Ectodermal cell (in vitro differentiated cells): ENCODE results near the gene INTS4.
"Not testable (repeated sequence)": the region's sequence is repeated elsewhere in the genome, so short reads cannot be mapped to it uniquely, and the experiment has no call there.

Experiments used
- H3K27ac ChIP-seq: 2 replicates; pipeline ENCODE4 v1.7.0; 2013; ENCODE audit warnings: mild to moderate bottlenecking, low read depth, low read length; ENCODE audit not compliant: insufficient read depth, poor library complexity, severe bottlenecking
- H3K27me3 ChIP-seq: 2 replicates; pipeline ENCODE4 v1.7.0; 2013; ENCODE audit warnings: mild to moderate bottlenecking, low read length; ENCODE audit not compliant: insufficient read depth, control insufficient read depth, poor library complexity, severe bottlenecking
- H3K36me3 ChIP-seq: one replicate; pipeline ENCODE4 v1.7.0; 2013; ENCODE audit warnings: low read length; ENCODE audit not compliant: control insufficient read depth, insufficient read depth
- H3K4me1 ChIP-seq: one replicate; pipeline ENCODE4 v1.7.0; 2013; ENCODE audit warnings: low read length; ENCODE audit not compliant: control insufficient read depth, insufficient read depth
- H3K4me3 ChIP-seq: 2 replicates; pipeline ENCODE4 v1.7.0; 2013; ENCODE audit warnings: low read depth, low read length, control low read depth; ENCODE audit not compliant: insufficient read depth
- H3K9me3 ChIP-seq: 2 replicates; pipeline ENCODE4 v1.7.0; 2013; ENCODE audit warnings: mild to moderate bottlenecking, low read length, moderate library complexity; ENCODE audit not compliant: control insufficient read depth
- whole genome bisulfite sequencing, 2 experiments: methylation state at CpG; one replicate each; pipeline ENCODE4 v1.1.7; 2013; ENCODE audit warnings: missing lambda C conversion rate in 2 of 2; 5-methylcytosine and 5-hydroxymethylcytosine counted together

Gene INTS4

GRCh38 chr11:77883775-77884174 is 110.7 kb downstream of the INTS4 start:
- H3K27me3 ChIP-seq: no peaks in the 10 kb centered on the region
- no peaks in the 10 kb centered on the region for H3K9me3 ChIP-seq
- peaks cover 18% of the 10 kb centered on the region for H3K36me3 ChIP-seq
- WGBS, 2 experiments: 96 to 97% methylated on average over 5 of the region's 5 CpGs
- no peak overlapping the region for H3K27ac ChIP-seq
- no peaks in the 10 kb centered on the region for H3K4me1 ChIP-seq
- H3K4me3 ChIP-seq: no peak overlapping the region

- Histone ChIP-seq H3K27me3 (no peaks in the 10 kb centered on the region), H3K36me3 (peaks cover 18% of the 10 kb centered on the region), H3K4me1 (no peaks in the 10 kb centered on the region), H3K9me3 (no peaks in the 10 kb centered on the region), H3K4me3 (no peak overlapping the region), H3K27ac (no peak overlapping the region)
- 92 to 93% methylated on average over 3 of the region's 3 CpGs for WGBS, 2 experiments
Measured at GRCh38 chr11:77882396-77882795, 112.1 kb downstream of the INTS4 start.

DNA sequence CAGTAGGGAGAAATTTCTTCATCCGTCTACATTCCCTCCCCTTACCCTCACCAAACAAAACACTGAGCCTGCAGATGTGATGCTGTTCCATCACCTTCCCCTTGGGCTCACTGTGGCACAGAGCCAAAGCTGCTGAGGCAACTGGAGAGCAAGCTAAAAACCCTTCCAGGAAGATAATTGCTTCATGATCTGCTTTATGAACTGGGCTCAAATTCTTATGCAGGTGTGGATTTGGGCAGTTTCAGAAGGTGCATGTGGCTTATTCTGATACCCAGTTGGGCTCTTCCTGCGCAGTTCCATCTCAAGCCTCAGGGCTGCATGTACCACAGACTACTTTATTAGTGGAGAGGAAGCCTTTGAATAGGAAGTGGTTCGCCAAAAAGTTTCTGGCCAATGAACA is 115.2 kb downstream of the INTS4 start:
- 93 to 95% methylated on average over 3 of the region's 3 CpGs for WGBS, 2 experiments
- H3K36me3 ChIP-seq: peaks cover 14% of the 10 kb centered on the region
- no peaks in the 10 kb centered on the region for H3K9me3 ChIP-seq
- H3K27ac ChIP-seq: no peak overlapping the region
- H3K27me3 ChIP-seq: no peaks in the 10 kb centered on the region
- H3K4me1 ChIP-seq: no peaks in the 10 kb centered on the region
- no peak overlapping the region for H3K4me3 ChIP-seq

- not testable (repeated sequence) for H3K4me1 ChIP-seq, H3K27ac ChIP-seq, H3K27me3 ChIP-seq, H3K4me3 ChIP-seq, H3K9me3 ChIP-seq
- WGBS, 2 experiments: 92 to 96% methylated on average over 4 of the region's 4 CpGs
- peaks cover 14% of the 10 kb centered on the region for H3K36me3 ChIP-seq
Measured at GRCh38 chr11:77878247-77878646, 116.2 kb downstream of the INTS4 start.

DNA sequence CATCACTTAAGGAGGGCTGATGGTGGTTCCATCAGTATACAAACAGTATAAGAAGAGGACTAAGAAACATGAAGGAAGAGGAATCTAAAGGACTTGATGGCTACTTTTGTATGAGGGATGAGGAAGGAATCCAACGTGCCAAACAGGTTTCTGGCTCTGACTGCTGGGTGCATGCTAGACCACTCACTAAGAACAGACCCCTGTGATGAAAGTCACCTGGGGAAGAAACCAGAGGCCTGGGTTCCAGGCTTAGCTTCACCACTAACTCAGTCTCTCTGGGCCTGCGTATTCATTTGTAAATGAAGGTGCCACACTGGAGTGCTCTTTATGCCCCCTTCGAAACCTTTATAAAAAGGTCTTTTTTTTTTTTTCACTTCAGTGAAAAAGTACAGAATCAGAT is 118.4 kb downstream of the INTS4 start:
- Histone ChIP-seq H3K4me1 (no peaks in the 10 kb centered on the region), H3K9me3 (no peaks in the 10 kb centered on the region), H3K4me3 (no peak overlapping the region), H3K27me3 (no peaks in the 10 kb centered on the region), H3K36me3 (peaks cover 8% of the 10 kb centered on the region), H3K27ac (no peak overlapping the region)
- WGBS, 2 experiments: 62 to 65% methylated on average over 3 of the region's 3 CpGs

GRCh38 chr11:77874206-77874605 is 120.3 kb downstream of the INTS4 start:
- 96 to 100% methylated on average over 3 of the region's 3 CpGs for WGBS, 2 experiments
- Histone ChIP-seq H3K4me1 (no peaks in the 10 kb centered on the region), H3K36me3 (peaks cover 3% of the 10 kb centered on the region), H3K4me3 (no peak overlapping the region), H3K9me3 (no peaks in the 10 kb centered on the region), H3K27ac (no peak overlapping the region), H3K27me3 (no peaks in the 10 kb centered on the region)

DNA sequence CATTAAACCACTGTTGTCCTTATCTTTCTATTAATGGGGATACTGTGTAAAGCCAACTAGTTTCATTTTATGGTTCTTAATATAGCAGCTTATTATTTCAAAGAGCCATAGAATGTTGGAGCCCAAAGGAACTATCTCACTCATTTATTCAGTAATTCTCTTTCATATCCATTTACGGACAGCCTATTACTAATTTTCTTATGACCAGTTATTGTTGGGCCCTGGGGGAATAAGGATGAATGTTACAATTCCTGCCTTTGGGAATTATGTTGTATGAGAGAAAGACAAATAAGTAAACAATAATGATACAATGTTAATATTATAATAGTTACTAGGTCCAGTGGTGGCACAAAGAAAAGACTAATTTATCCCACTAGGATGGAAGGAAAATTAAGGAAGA is 121.1 kb downstream of the INTS4 start:
- Histone ChIP-seq H3K27me3 (no peaks in the 10 kb centered on the region), H3K27ac (no peak overlapping the region), H3K36me3 (no peaks in the 10 kb centered on the region), H3K4me3 (no peak overlapping the region), H3K4me1 (no peaks in the 10 kb centered on the region), H3K9me3 (no peaks in the 10 kb centered on the region)
- no CpG with 5 or more reads among the region's 1 CpG for WGBS, 2 experiments

- 95 to 96% methylated on average over 3 of the region's 3 CpGs for WGBS, 2 experiments
- H3K4me3 ChIP-seq: no peak overlapping the region
- no peaks in the 10 kb centered on the region for H3K36me3 ChIP-seq
- no peaks in the 10 kb centered on the region for H3K9me3 ChIP-seq
- no peak overlapping the region for H3K27ac ChIP-seq
- H3K27me3 ChIP-seq: no peaks in the 10 kb centered on the region
- no peaks in the 10 kb centered on the region for H3K4me1 ChIP-seq
Measured at GRCh38 chr11:77871855-77872254, 122.6 kb downstream of the INTS4 start.

DNA sequence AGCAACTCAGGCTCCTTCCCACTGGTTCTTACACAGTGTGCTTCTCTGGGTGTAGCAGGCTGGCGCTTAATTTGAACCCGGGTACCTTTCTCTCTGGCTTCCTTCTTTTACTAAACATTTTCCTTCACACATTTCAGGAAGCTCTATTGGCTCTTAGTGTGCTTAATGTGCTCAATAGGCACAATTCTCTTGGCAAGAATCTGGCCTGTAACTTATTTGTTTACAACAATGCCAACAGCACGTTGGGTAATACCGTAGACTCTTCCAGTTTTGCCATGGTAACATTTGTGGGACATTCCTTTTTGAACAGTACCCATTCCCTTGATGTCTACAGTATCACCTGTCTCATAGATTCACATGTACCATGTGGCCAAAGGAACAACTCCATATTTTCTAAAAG is 125.7 kb downstream of the INTS4 start:
- 96 to 99% methylated on average over 4 of the region's 4 CpGs for WGBS, 2 experiments
- Histone ChIP-seq H3K9me3 (no peaks in the 10 kb centered on the region), H3K27me3 (no peaks in the 10 kb centered on the region), H3K4me1 (no peaks in the 10 kb centered on the region), H3K27ac (no peak overlapping the region), H3K36me3 (no peaks in the 10 kb centered on the region), H3K4me3 (no peak overlapping the region)

DNA sequence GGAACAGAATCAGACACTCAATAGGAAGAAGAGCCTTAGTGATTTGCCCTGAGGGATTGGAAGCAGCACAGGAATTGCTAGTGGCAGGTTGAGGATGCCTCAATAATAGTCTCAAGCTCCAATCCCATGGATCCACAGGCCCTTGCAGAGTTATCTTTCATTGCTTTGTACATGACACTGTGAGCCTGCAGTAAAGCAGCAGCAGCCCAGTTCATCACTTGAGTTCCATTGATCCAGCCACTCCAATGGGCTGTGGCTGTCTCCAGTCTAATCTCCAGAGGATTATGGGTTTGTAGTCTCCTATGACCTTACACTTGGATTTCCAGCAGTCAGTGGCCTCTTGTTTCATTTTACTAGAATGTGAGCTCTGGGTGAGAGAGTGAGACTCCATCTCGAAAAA is 128.1 kb downstream of the INTS4 start:
- H3K4me3 ChIP-seq: no peak overlapping the region
- WGBS, 2 experiments: no CpG with 5 or more reads among the region's 1 CpG
- H3K27me3 ChIP-seq: no peaks in the 10 kb centered on the region
- no peaks in the 10 kb centered on the region for H3K4me1 ChIP-seq
- H3K27ac ChIP-seq: no peak overlapping the region
- H3K36me3 ChIP-seq: no peaks in the 10 kb centered on the region
- H3K9me3 ChIP-seq: no peaks in the 10 kb centered on the region

GRCh38 chr11:77865805-77866204 is 128.7 kb downstream of the INTS4 start:
- 81 to 100% methylated on average over 1 of the region's 1 CpG for WGBS, 2 experiments
- Histone ChIP-seq H3K9me3 (no peaks in the 10 kb centered on the region), H3K4me1 (no peaks in the 10 kb centered on the region), H3K36me3 (no peaks in the 10 kb centered on the region), H3K27ac (no peak overlapping the region), H3K4me3 (no peak overlapping the region), H3K27me3 (no peaks in the 10 kb centered on the region)
